ENCODE measurements around the gene CATSPERD. TPM values are rescaled to one million over a fixed set of nuclear protein-coding genes. Genes with fewer than 3 reads are reported as not detected.
A peak's percentile ranks its signal among the peaks of the same experiment; 100 is the strongest.

Gene CATSPERD
- total and polyA plus RNA-seq, 9 of the 15 experiments (the other 6 are each of a cell fraction or from before 2014, with no cell fraction given): not detected

DNA sequence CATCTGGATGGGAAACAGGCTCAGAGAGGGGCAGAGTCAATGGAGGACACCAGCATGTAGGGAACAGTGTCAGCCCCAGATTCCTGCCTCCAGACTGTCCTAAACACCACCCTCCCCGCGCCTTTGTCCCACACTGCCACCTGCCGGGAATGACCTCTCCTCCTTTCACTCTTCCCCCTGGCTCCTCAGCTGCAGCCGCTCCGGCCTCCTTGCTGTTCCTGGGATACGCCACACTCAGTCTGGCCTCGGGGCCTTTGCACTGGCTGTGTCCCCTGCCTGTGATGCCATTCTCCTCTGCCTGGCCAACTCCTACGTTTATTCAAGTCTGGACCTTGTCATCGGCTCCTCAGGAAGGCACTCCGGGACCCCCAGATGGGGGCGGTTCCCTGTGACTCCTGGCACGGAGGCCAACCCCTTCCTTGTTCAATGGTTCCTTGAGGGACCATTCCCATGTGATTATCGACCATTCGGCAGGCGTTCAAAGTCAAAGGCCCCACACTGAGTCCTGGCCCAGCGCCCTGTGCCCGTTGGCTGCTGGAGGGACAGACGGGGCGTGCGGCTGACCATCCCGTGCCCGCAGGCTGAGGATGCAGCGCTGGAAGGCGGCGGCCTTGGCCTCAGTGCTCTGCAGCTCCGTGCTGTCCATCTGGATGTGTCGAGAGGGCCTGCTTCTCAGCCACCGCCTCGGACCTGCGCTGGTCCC, 103.3 kb downstream of the CATSPERD start (continued):
- TF ChIP-seq, protein P1, sequence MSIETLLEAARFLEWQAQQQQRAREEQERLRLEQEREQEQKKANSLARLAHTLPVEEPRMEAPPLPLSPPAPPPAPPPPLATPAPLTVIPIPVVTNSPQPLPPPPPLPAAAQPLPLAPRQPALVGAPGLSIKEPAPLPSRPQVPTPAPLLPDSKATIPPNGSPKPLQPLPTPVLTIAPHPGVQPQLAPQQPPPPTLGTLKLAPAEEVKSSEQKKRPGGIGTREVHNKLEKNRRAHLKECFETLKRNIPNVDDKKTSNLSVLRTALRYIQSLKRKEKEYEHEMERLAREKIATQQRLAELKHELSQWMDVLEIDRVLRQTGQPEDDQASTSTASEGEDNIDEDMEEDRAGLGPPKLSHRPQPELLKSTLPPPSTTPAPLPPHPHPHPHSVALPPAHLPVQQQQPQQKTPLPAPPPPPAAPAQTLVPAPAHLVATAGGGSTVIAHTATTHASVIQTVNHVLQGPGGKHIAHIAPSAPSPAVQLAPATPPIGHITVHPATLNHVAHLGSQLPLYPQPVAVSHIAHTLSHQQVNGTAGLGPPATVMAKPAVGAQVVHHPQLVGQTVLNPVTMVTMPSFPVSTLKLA (conservative IDR thresholded peaks at IDR 0.05): no peak
- TF ChIP-seq, protein P2, sequence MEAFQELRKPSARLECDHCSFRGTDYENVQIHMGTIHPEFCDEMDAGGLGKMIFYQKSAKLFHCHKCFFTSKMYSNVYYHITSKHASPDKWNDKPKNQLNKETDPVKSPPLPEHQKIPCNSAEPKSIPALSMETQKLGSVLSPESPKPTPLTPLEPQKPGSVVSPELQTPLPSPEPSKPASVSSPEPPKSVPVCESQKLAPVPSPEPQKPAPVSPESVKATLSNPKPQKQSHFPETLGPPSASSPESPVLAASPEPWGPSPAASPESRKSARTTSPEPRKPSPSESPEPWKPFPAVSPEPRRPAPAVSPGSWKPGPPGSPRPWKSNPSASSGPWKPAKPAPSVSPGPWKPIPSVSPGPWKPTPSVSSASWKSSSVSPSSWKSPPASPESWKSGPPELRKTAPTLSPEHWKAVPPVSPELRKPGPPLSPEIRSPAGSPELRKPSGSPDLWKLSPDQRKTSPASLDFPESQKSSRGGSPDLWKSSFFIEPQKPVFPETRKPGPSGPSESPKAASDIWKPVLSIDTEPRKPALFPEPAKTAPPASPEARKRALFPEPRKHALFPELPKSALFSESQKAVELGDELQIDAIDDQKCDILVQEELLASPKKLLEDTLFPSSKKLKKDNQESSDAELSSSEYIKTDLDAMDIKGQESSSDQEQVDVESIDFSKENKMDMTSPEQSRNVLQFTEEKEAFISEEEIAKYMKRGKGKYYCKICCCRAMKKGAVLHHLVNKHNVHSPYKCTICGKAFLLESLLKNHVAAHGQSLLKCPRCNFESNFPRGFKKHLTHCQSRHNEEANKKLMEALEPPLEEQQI (IDR thresholded peaks at IDR 0.05): no peak
- TF ChIP-seq ZFP1 (CRISPR knock-in tag; IDR thresholded peaks at IDR 0.05): no peak
- TF ChIP-seq SREBF1 (IDR thresholded peaks at IDR 0.05; ENCODE audit: borderline replicate concordance, low read depth, low read length): no peak
- TF ChIP-seq SMC3 (conservative IDR thresholded peaks at IDR 0.05; ENCODE audit: insufficient read depth, low read depth, low read length): peak; percentile 47; the same call in 1 of the 2 replicates
- no peak for TF ChIP-seq ZNF586 (CRISPR knock-in tag; conservative IDR thresholded peaks at IDR 0.05)
- TF ChIP-seq NR4A1 (CRISPR knock-in tag; IDR thresholded peaks at IDR 0.05): no peak
- TF ChIP-seq NR4A1 (tag; IDR thresholded peaks at IDR 0.05): no peak
- no peak for TF ChIP-seq CHCHD3 (CRISPR knock-in tag; IDR thresholded peaks at IDR 0.05)
- no peak for TF ChIP-seq ZNF224 (CRISPR knock-in tag; IDR thresholded peaks at IDR 0.05)
- no peak for TF ChIP-seq MEF2D (tag; conservative IDR thresholded peaks at IDR 0.05; ENCODE audit: low read depth)
- no peak for TF ChIP-seq HDAC2 (IDR thresholded peaks at IDR 0.05)
- TF ChIP-seq, protein P3, sequence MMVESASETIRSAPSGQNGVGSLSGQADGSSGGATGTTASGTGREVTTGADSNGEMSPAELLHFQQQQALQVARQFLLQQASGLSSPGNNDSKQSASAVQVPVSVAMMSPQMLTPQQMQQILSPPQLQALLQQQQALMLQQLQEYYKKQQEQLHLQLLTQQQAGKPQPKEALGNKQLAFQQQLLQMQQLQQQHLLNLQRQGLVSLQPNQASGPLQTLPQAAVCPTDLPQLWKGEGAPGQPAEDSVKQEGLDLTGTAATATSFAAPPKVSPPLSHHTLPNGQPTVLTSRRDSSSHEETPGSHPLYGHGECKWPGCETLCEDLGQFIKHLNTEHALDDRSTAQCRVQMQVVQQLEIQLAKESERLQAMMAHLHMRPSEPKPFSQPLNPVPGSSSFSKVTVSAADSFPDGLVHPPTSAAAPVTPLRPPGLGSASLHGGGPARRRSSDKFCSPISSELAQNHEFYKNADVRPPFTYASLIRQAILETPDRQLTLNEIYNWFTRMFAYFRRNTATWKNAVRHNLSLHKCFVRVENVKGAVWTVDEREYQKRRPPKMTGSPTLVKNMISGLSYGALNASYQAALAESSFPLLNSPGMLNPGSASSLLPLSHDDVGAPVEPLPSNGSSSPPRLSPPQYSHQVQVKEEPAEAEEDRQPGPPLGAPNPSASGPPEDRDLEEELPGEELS (CRISPR knock-in tag; IDR thresholded peaks at IDR 0.05; ENCODE audit: borderline replicate concordance): no peak
- TF ChIP-seq, protein P4, sequence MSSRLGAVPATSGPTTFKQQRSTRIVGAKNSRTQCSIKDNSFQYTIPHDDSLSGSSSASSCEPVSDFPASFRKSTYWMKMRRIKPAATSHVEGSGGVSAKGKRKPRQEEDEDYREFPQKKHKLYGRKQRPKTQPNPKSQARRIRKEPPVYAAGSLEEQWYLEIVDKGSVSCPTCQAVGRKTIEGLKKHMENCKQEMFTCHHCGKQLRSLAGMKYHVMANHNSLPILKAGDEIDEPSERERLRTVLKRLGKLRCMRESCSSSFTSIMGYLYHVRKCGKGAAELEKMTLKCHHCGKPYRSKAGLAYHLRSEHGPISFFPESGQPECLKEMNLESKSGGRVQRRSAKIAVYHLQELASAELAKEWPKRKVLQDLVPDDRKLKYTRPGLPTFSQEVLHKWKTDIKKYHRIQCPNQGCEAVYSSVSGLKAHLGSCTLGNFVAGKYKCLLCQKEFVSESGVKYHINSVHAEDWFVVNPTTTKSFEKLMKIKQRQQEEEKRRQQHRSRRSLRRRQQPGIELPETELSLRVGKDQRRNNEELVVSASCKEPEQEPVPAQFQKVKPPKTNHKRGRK (tag; IDR thresholded peaks at IDR 0.05): no peak
- no peak for TF ChIP-seq EP300 (IDR thresholded peaks at IDR 0.05; ENCODE audit: low read length)
- no peak for TF ChIP-seq HOXB6 (CRISPR knock-in tag; IDR thresholded peaks at IDR 0.05; ENCODE audit: borderline replicate concordance)
- TF ChIP-seq ETS2 (tag; IDR thresholded peaks at IDR 0.05; ENCODE audit: borderline replicate concordance, poor library complexity, severe bottlenecking): no peak
- no peak for TF ChIP-seq SMAD1 (IDR thresholded peaks at IDR 0.05; ENCODE audit: low read depth, low read length, partially characterized antibody)
- TF ChIP-seq CREB1 (IDR thresholded peaks at IDR 0.05): no peak
- TF ChIP-seq CREB1 (CRISPR knock-in tag; IDR thresholded peaks at IDR 0.05): no peak
- peak in 1 of 2 experiments; percentile 35; a peak in 1 of 4 replicates for TF ChIP-seq RCOR1 (IDR thresholded peaks at IDR 0.05; ENCODE audit: borderline replicate concordance in 1 of 2, low read depth in 2 of 2, low read length in 2 of 2)

Data from K562 (cell line).